GM11168 (cell line): Measurements from ENCODE around the gene PHLDA1.

Experiments
- in situ Hi-C: fragments of 300-500 bp; cut with MboI; formaldehyde crosslinking; loops from one replicate; pipeline ENCODE4 v1.12.0; 2022; ENCODE audit warnings: low sequenced_read_pairs; ENCODE audit not compliant: unreplicated experiment

PHLDA1 gene

GRCh38 chr12:76031414-76032042, at the start of gene PHLDA1:
PHLDA1 (minus strand) TSS chr12:76031776.
- in situ Hi-C loops: loop anchor here (5.0 kb wide), 1 partner anchor 504 kb away; no protein-coding TSS in a partner anchor

GRCh38 chr12:76080729-76081415, 49.3 kb upstream of the PHLDA1 start:
- in situ Hi-C loops: loop anchor here (25.0 kb wide), 2 partner anchors 256 to 481 kb away; partner anchors contain the start of genes BBS10 and OSBPL8

- in situ Hi-C loops: loop anchor here (25.0 kb wide), 2 partner anchors 257 to 482 kb away; partner anchors contain the start of genes BBS10 and OSBPL8
Observed at GRCh38 chr12:76080017-76080728, 48.6 kb upstream of the PHLDA1 start.

- in situ Hi-C loops: loop anchor here (25.0 kb wide), 2 partner anchors 259 to 484 kb away; partner anchors contain the start of genes BBS10 and OSBPL8
Observed at GRCh38 chr12:76078748-76079147, 47.2 kb upstream of the PHLDA1 start.

- in situ Hi-C loops: loop anchor here (25.0 kb wide), 2 partner anchors 262 to 487 kb away; partner anchors contain the start of genes BBS10 and OSBPL8
Observed at GRCh38 chr12:76075448-76075847, 43.9 kb upstream of the PHLDA1 start.

GRCh38 chr12:76074701-76075336, 43.2 kb upstream of the PHLDA1 start:
- in situ Hi-C loops: loop anchor here (25.0 kb wide), 2 partner anchors 262 to 487 kb away; partner anchors contain the start of genes BBS10 and OSBPL8

GRCh38 chr12:76073561-76073960, 42.0 kb upstream of the PHLDA1 start:
- in situ Hi-C loops: no loop called here

- in situ Hi-C loops: no loop called here
Observed at GRCh38 chr12:76072568-76072967, 41.0 kb upstream of the PHLDA1 start.

GRCh38 chr12:76069339-76069738, 37.8 kb upstream of the PHLDA1 start:
- in situ Hi-C loops: no loop called here

GRCh38 chr12:76065917-76066316, 34.3 kb upstream of the PHLDA1 start:
- in situ Hi-C loops: no loop called here

GRCh38 chr12:76064904-76065303, 33.3 kb upstream of the PHLDA1 start:
- in situ Hi-C loops: no loop called here

GRCh38 chr12:76060111-76060510, 28.5 kb upstream of the PHLDA1 start:
- in situ Hi-C loops: no loop called here

- in situ Hi-C loops: no loop called here
Observed at GRCh38 chr12:76057326-76057725, 25.8 kb upstream of the PHLDA1 start.

- in situ Hi-C loops: no loop called here
Observed at GRCh38 chr12:76055393-76055792, 23.8 kb upstream of the PHLDA1 start.

- in situ Hi-C loops: no loop called here
Observed at GRCh38 chr12:76049575-76050251, 18.1 kb upstream of the PHLDA1 start.

- in situ Hi-C loops: no loop called here
Observed at GRCh38 chr12:76047742-76048141, 16.2 kb upstream of the PHLDA1 start.

GRCh38 chr12:76047060-76047459, 15.5 kb upstream of the PHLDA1 start:
- in situ Hi-C loops: no loop called here

- in situ Hi-C loops: no loop called here
Observed at GRCh38 chr12:76043377-76043776, 11.8 kb upstream of the PHLDA1 start.

- in situ Hi-C loops: no loop called here
Observed at GRCh38 chr12:76042147-76042546, 10.6 kb upstream of the PHLDA1 start.

GRCh38 chr12:76041406-76041805, 9.8 kb upstream of the PHLDA1 start:
- in situ Hi-C loops: no loop called here
